ENCODE data around the gene MGMT. TPM values are rescaled to one million over a fixed set of nuclear protein-coding genes. Genes with fewer than 3 reads are reported as not detected.

The MGMT gene
- total RNA-seq, 4 donors from 2014 or later, result 10.9 to 37.7 (median 16.0) TPM

GRCh38 chr10:129594811-129595210 is 127.8 kb downstream of the MGMT start:
- no peaks in the 10 kb centered on the region for H3K27me3 ChIP-seq
- TF ChIP-seq CTCF (IDR thresholded peaks at IDR 0.05), result no peak
- no peak for TF ChIP-seq POLR2A (IDR thresholded peaks at IDR 0.05)
- H3K36me3 ChIP-seq, result no peaks in the 10 kb centered on the region
- H3K9me3 ChIP-seq, result peaks cover 0 to 5% of the 10 kb centered on the region in 2 donors
- no peaks in the 10 kb centered on the region for H3K4me1 ChIP-seq
- DNase-seq, result no peak
- H3K27ac ChIP-seq, result no peak overlapping the region
- intact Hi-C loops (cut with DNase I; ENCODE audit: low total_unique reads), result no loop called here
- H3K4me3 ChIP-seq, result no peak overlapping the region

- Histone ChIP-seq H3K4me3 (no peak overlapping the region), H3K9me3 (peaks cover 0 to 5% of the 10 kb centered on the region in 2 donors), H3K36me3 (no peaks in the 10 kb centered on the region), H3K27ac (no peak overlapping the region), H3K4me1 (no peaks in the 10 kb centered on the region), H3K27me3 (no peaks in the 10 kb centered on the region)
- TF ChIP-seq POLR2A (IDR thresholded peaks at IDR 0.05), result no peak
- no peak for TF ChIP-seq CTCF (IDR thresholded peaks at IDR 0.05)
- no peak for DNase-seq
- intact Hi-C loops (cut with DNase I; ENCODE audit: low total_unique reads), result no loop called here
Measured at GRCh38 chr10:129598413-129598812, 131.4 kb downstream of the MGMT start.

- TF ChIP-seq CTCF (IDR thresholded peaks at IDR 0.05) (no peak), POLR2A (IDR thresholded peaks at IDR 0.05) (no peak)
Measured at GRCh38 chr10:129599160-129599559, 132.1 kb downstream of the MGMT start.

GRCh38 chr10:129601737-129602136 is 134.7 kb downstream of the MGMT start:
- DNase-seq, result no peak
- no peak for TF ChIP-seq CTCF (IDR thresholded peaks at IDR 0.05)
- H3K4me1 ChIP-seq, result no peaks in the 10 kb centered on the region
- H3K27me3 ChIP-seq, result no peaks in the 10 kb centered on the region
- intact Hi-C loops (cut with DNase I; ENCODE audit: low total_unique reads), result no loop called here
- H3K27ac ChIP-seq, result no peak overlapping the region
- H3K4me3 ChIP-seq, result no peak overlapping the region
- H3K36me3 ChIP-seq, result no peaks in the 10 kb centered on the region
- no peaks in the 10 kb centered on the region for H3K9me3 ChIP-seq

More at GRCh38 chr10:129599160-129599559, 132.1 kb downstream of the MGMT start:
- intact Hi-C loops (cut with DNase I; ENCODE audit: low total_unique reads), result no loop called here
- Histone ChIP-seq H3K27ac (no peak overlapping the region), H3K9me3 (peaks cover 0 to 5% of the 10 kb centered on the region in 2 donors), H3K27me3 (no peaks in the 10 kb centered on the region), H3K36me3 (no peaks in the 10 kb centered on the region), H3K4me3 (no peak overlapping the region), H3K4me1 (no peaks in the 10 kb centered on the region)
- DNase-seq, result no peak

GRCh38 chr10:129602938-129603535 is 136.0 kb downstream of the MGMT start:
- TF ChIP-seq CTCF (IDR thresholded peaks at IDR 0.05) (no peak), POLR2A (IDR thresholded peaks at IDR 0.05) (no peak)
- intact Hi-C loops (cut with DNase I; ENCODE audit: low total_unique reads), result no loop called here
- no peaks in the 10 kb centered on the region for H3K27me3 ChIP-seq
- DNase-seq, result no peak
- H3K27ac ChIP-seq, result no peak overlapping the region
- H3K4me1 ChIP-seq, result no peaks in the 10 kb centered on the region
- H3K9me3 ChIP-seq, result no peaks in the 10 kb centered on the region
- no peaks in the 10 kb centered on the region for H3K36me3 ChIP-seq
- H3K4me3 ChIP-seq, result no peak overlapping the region
